Endothelial cell (in vitro differentiated cells): ENCODE results near the gene P2RY1. TPM values are rescaled to one million over a fixed set of nuclear protein-coding genes. Genes with fewer than 3 reads are reported as not detected.

Experiments
- DNase-seq: peaks from one replicate; pipeline ENCODE4 v3.0.0; 2021; ENCODE audit warnings: low spot score
- H3K27ac Mint-ChIP-seq: one replicate; pipeline ENCODE4 v1.8.0; 2021; ENCODE audit warnings: mixed read lengths, inconsistent platforms; ENCODE audit not compliant: unreplicated experiment
- H3K27me3 Mint-ChIP-seq: one replicate; pipeline ENCODE4 v1.8.0; 2021; ENCODE audit warnings: mild to moderate bottlenecking, moderate library complexity, mixed read lengths, inconsistent platforms; ENCODE audit not compliant: unreplicated experiment
- H3K36me3 Mint-ChIP-seq: one replicate; pipeline ENCODE4 v1.8.0; 2021; ENCODE audit warnings: mild to moderate bottlenecking, low read depth, mixed read lengths, inconsistent platforms; ENCODE audit not compliant: unreplicated experiment
- H3K4me1 Mint-ChIP-seq: one replicate; pipeline ENCODE4 v1.8.0; 2021; ENCODE audit warnings: mild to moderate bottlenecking, mixed read lengths, inconsistent platforms; ENCODE audit not compliant: unreplicated experiment
- H3K4me3 Mint-ChIP-seq: one replicate; pipeline ENCODE4 v1.8.0; 2021; ENCODE audit warnings: mild to moderate bottlenecking, mixed read lengths, inconsistent platforms; ENCODE audit not compliant: unreplicated experiment
- H3K9me3 Mint-ChIP-seq: one replicate; pipeline ENCODE4 v1.8.0; 2021; ENCODE audit warnings: mixed read lengths, inconsistent platforms; ENCODE audit not compliant: unreplicated experiment
- total RNA-seq: library from RNA; stranded (reverse); fragmentation: NEBNext Ultra II Directional; extraction: Animal tissue kit (Norgen Biotek cat#: 25700); gene quantifications from one replicate; pipeline ENCODE4 v1.2.1, GENCODE V29; 2021; ENCODE audit not compliant: unreplicated experiment
- TF ChIP-seq, protein P1 (sequence below): fragments of 200-600 bp; sonication (generic); IDR thresholded peaks from one replicate; pipeline ENCODE4 v1.5.0; 2021; ENCODE audit warnings: antibody characterized with exemption; ENCODE audit not compliant: unreplicated experiment

The P2RY1 gene
- total RNA-seq, 1 donor from 2014 or later = 106 TPM

DNA sequence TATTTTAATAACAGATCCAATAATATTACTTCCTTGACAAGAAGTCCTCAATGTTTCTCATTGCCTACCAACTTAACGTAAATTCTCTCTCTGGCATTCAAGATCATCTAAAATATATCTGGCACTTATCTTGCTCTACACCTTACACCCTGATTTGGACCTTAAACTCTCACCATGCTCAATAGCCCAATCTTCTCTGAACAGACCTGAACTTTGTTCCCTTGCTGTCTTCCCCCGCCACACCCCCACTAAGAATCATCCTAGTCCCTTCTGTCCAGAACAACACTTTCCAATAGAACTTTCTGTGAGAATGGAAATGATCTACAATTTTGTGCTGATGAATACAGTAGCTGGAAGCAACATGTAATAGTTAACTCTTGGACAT is 44.9 kb downstream of the P2RY1 start:
- TF ChIP-seq, protein P1, sequence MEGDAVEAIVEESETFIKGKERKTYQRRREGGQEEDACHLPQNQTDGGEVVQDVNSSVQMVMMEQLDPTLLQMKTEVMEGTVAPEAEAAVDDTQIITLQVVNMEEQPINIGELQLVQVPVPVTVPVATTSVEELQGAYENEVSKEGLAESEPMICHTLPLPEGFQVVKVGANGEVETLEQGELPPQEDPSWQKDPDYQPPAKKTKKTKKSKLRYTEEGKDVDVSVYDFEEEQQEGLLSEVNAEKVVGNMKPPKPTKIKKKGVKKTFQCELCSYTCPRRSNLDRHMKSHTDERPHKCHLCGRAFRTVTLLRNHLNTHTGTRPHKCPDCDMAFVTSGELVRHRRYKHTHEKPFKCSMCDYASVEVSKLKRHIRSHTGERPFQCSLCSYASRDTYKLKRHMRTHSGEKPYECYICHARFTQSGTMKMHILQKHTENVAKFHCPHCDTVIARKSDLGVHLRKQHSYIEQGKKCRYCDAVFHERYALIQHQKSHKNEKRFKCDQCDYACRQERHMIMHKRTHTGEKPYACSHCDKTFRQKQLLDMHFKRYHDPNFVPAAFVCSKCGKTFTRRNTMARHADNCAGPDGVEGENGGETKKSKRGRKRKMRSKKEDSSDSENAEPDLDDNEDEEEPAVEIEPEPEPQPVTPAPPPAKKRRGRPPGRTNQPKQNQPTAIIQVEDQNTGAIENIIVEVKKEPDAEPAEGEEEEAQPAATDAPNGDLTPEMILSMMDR = no peak
- Mint-ChIP-seq H3K4me3 (no peak overlapping the region), H3K36me3 (peaks cover 10% of the 10 kb centered on the region), H3K4me1 (peaks cover 25% of the 10 kb centered on the region), H3K9me3 (no peaks in the 10 kb centered on the region), H3K27me3 (peaks cover 2% of the 10 kb centered on the region), H3K27ac (no peak overlapping the region)
- DNase-seq = no peak

DNA sequence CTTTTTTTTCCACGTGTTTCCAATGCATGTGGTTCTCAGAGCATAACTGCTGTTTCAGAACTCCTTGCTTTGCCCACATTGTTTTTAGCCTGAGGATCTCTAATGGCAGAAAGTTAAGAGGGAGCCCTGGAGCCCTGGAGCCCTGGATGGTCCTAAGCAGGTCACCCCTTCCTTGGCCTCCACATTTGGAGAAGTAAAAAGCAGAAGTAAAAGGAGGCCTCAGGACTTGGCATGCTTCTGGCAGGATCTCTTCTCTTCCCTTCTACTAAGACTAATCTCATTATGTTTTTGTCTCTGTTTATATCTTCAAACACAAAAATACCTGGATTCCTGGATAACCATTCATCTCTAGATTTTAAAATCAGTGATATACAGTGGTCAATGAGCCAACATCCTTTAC is 50.1 kb downstream of the P2RY1 start:
- no peak overlapping the region for H3K4me3 Mint-ChIP-seq
- no peaks in the 10 kb centered on the region for H3K9me3 Mint-ChIP-seq
- H3K27me3 Mint-ChIP-seq = peaks cover 2% of the 10 kb centered on the region
- no peak overlapping the region for H3K27ac Mint-ChIP-seq
- TF ChIP-seq, protein P1 = no peak
- DNase-seq = no peak
- H3K36me3 Mint-ChIP-seq = no peaks in the 10 kb centered on the region
- H3K4me1 Mint-ChIP-seq = peaks cover 16% of the 10 kb centered on the region
